Medulla oblongata (tissue), 1 donor: Measurements from ENCODE around the gene ADPRM.
"Not testable (repeated sequence)": the region's sequence is repeated elsewhere in the genome, so short reads cannot be mapped to it uniquely, and the experiment has no call there.

Experiments
- DNase-seq: peaks from one replicate; pipeline ENCODE4 v3.0.0-alpha.2; 2015; ENCODE audit errors: extremely low spot score

Gene ADPRM

GRCh38 chr17:10699856-10700255 is 2.5 kb downstream of the ADPRM start:
- no peak for DNase-seq

- DNase-seq, result peak; percentile 17
These were observed 5.2 kb downstream of the ADPRM start for GRCh38 chr17:10702574-10702973.

GRCh38 chr17:10705727-10706126 is 8.3 kb downstream of the ADPRM start:
- no peak for DNase-seq

- no peak for DNase-seq
These were observed 15.9 kb downstream of the ADPRM start for GRCh38 chr17:10713318-10713717.

- no peak for DNase-seq
These were observed 18.8 kb downstream of the ADPRM start for GRCh38 chr17:10716218-10716617.

- DNase-seq, result no peak
These were observed 21.2 kb downstream of the ADPRM start for GRCh38 chr17:10718547-10718946.

GRCh38 chr17:10724546-10725195 is 27.3 kb downstream of the ADPRM start:
- no peak for DNase-seq

- no peak for DNase-seq
These were observed 27.9 kb downstream of the ADPRM start for GRCh38 chr17:10725262-10725661.

GRCh38 chr17:10726196-10726595 is 28.8 kb downstream of the ADPRM start:
- no peak for DNase-seq

- no peak for DNase-seq
These were observed 29.8 kb downstream of the ADPRM start for GRCh38 chr17:10727192-10727591.

- no peak for DNase-seq
These were observed 31.0 kb downstream of the ADPRM start for GRCh38 chr17:10728331-10728892.

- DNase-seq, result peak; percentile 76
These were observed 32.2 kb downstream of the ADPRM start, which contains the start of gene TMEM220 for GRCh38 chr17:10729334-10730193. Gene TMEM220, minus strand, starts transcription at chr17:10730023. Its CDS starts 172 bp downstream, at chr17:10729851.

GRCh38 chr17:10730247-10730646 is 32.9 kb downstream of the ADPRM start:
- DNase-seq, result not testable (repeated sequence)

GRCh38 chr17:10731408-10731879 is 34.0 kb downstream of the ADPRM start:
- DNase-seq, result no peak

GRCh38 chr17:10732121-10732520 is 34.7 kb downstream of the ADPRM start:
- not testable (repeated sequence) for DNase-seq

- no peak for DNase-seq
These were observed 36.3 kb downstream of the ADPRM start for GRCh38 chr17:10733666-10734065.

- no peak for DNase-seq
These were observed 37.9 kb downstream of the ADPRM start for GRCh38 chr17:10735251-10735650.

- no peak for DNase-seq
These were observed 38.4 kb downstream of the ADPRM start for GRCh38 chr17:10735821-10736220.

- peak; percentile 85 for DNase-seq
These were observed 39.8 kb downstream of the ADPRM start for GRCh38 chr17:10737168-10737622.

- no peak for DNase-seq
These were observed 40.3 kb downstream of the ADPRM start for GRCh38 chr17:10737736-10738135.

GRCh38 chr17:10738521-10739258 is 41.3 kb downstream of the ADPRM start:
- no peak for DNase-seq

- no peak for DNase-seq
These were observed 42.0 kb downstream of the ADPRM start for GRCh38 chr17:10739386-10739785.
